Heart left ventricle (tissue), 13 donors: ENCODE measurements around the gene MPPE1.

Experiments used
- CTCF ChIP-seq, 12 donors: fragments of 200-600 bp; sonication (generic) in 4 of 12; IDR thresholded peaks; one replicate each; pipeline versions ENCODE4 v1.5.0 to v1.8.0; 2018 to 2022; ENCODE audit warnings: antibody characterized with exemption in 12 of 12, mild to moderate bottlenecking in 5 of 12
- POLR2A ChIP-seq, 2 donors: fragments of 450-650 bp; IDR thresholded peaks; one replicate each; pipeline ENCODE4 v1.6.1; 2017; ENCODE audit warnings: antibody characterized with exemption in 2 of 2, mild to moderate bottlenecking in 2 of 2, moderate library complexity in 2 of 2
- donor health status: ischemic (EF 13 %, LVEDD 7.1; RV severe dilation, severe dysfunction).
- donor health status: DM: no; HTN: yes; CAD: no.
- donor health status: DM: no; HTN: no; CAD: no.
- donor health status: ischemic (EF 25% LVEDD 6.9; RV normal size, moderate dysfunction).
- donor health status: ischemic (EF 25% LVEDD 5.7; RV mildly dilated, moderate dysfunction).
- donor health status: ischemic (EF 35%, LVEDD 5.7; RV mildly dilated, moderate dysfunction).
- donor health status: nonischemic (EF 11% LVEDD 7.7; RV severe dilation, severe dysfunction).
- donor health status: DM: yes; HTN: yes; CAD: no.
- donor health status: PGD.
- donor health status: ischemic (EF 29% LVEDD 5.4; RV normal size, mild dysfunction).
- donor health status: nonischemic (EF 23%, LVEDD 6.1; RV moderate dilation, normal function).

GRCh38 chr18:11906926-11907874 lies 917 bp downstream of the MPPE1 start:
- TF ChIP-seq CTCF (IDR thresholded peaks at IDR 0.05) (no peak), POLR2A (IDR thresholded peaks at IDR 0.05) (no peak)
